GM12875 (cell line): ENCODE measurements around the gene SGIP1.

Source experiments
- H3K4me3 ChIP-seq: one replicate; pipeline ENCODE4 v1.5.1; 2011; ENCODE audit warnings: low read depth, low read length, control low read depth
- TF ChIP-seq, protein P1 (sequence below): IDR thresholded peaks from 2 replicates; pipeline ENCODE4 v1.5.1; 2011; ENCODE audit warnings: low read depth, mild to moderate bottlenecking, control low read depth, inconsistent platforms, low read length, moderate library complexity, borderline replicate concordance; ENCODE audit not compliant: insufficient read depth

SGIP1 gene

DNA sequence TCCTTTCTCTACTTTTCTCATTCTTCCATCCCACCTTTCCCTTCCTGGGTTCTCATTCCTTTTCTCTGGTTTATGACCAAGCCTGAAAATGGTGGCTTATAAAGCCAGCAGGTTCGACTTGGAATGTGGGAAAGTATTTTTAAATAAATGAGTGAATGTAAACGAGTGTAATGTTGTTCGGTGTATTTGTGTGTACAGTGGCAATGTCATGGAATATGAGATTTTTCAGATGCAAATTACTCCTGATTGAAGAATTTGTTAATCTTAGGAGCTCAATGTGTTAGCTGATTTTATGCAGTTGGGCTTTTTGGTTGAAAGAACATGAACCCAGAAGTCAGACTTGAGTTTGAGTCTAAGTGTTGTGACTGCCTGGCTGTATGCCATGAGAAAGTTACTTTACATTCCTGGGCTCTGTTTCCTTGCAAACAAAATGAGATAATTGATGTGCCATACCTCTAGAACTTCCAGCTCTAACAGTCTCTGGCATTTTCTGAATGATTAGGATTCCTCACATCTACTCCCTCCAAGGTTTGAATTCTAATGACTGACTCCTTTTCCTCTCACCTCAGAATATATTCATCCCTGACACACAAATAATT lies 6.6 kb downstream of the SGIP1 start:
- TF ChIP-seq, protein P1, sequence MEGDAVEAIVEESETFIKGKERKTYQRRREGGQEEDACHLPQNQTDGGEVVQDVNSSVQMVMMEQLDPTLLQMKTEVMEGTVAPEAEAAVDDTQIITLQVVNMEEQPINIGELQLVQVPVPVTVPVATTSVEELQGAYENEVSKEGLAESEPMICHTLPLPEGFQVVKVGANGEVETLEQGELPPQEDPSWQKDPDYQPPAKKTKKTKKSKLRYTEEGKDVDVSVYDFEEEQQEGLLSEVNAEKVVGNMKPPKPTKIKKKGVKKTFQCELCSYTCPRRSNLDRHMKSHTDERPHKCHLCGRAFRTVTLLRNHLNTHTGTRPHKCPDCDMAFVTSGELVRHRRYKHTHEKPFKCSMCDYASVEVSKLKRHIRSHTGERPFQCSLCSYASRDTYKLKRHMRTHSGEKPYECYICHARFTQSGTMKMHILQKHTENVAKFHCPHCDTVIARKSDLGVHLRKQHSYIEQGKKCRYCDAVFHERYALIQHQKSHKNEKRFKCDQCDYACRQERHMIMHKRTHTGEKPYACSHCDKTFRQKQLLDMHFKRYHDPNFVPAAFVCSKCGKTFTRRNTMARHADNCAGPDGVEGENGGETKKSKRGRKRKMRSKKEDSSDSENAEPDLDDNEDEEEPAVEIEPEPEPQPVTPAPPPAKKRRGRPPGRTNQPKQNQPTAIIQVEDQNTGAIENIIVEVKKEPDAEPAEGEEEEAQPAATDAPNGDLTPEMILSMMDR = no peak
- H3K4me3 ChIP-seq = no peak overlapping the region

DNA sequence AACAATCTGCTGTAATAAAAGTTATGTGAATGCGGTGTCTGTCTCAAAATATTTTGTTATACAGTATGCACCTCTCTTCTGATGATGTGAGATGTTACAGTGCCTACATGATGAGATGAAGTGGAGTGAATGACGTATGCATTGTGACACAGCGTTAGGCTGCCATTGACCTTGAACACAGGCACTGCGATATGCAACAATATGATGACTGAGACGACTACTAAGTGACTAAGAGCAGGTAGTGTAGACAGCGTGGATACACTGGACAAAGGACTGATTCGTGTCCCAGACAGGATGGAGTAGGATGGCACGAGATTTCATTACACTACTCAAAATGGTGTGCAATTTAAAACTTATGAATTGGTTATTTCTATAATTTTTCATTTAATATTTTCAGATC lies 8.4 kb downstream of the SGIP1 start:
- H3K4me3 ChIP-seq = no peak overlapping the region
- TF ChIP-seq, protein P1 = no peak

DNA sequence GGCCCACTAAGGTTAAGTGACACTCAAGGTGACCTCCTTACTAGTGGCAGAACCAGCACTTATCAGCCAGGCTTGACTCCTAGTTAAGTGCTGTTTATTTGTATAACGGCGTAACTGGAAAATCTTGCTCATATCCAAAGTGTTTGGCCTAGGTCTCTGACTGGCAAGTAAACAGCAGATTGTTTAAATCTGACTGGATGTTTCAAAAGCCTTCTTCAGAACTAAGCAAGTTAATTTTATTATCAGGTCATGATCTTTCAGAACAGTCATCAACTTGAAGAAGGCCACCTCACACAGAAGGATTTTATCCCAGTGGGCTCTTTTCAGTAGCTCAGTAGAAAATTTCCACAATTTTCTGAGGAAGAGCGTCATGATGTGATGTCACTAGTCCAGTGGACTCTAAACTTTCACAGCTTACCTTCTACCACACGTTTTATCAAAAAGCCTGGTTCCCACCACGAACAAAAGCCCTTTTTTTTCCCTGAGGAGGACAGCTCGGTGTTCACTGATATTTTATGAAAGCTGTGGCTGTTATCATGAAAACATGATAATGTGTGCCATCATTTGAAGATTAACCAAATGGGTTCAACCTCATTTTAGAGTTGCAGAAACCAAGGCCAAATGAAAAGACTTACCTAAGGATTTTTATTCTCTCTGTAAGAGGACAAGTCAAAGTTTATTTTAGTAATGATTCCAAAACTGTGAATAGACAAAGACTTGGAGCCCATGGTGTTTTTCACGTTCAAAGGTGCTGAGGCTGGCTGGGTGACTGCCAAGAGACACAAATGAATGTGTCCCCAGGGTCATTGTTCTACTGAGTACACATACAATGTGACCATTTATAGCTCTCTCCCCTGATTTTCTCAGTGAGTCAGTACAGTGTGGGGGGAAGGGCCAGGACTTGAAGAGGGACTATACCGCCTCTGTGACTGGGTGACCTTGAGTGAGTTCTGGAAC lies 9.1 kb downstream of the SGIP1 start:
- TF ChIP-seq, protein P1 = no peak
- H3K4me3 ChIP-seq = no peak overlapping the region

DNA sequence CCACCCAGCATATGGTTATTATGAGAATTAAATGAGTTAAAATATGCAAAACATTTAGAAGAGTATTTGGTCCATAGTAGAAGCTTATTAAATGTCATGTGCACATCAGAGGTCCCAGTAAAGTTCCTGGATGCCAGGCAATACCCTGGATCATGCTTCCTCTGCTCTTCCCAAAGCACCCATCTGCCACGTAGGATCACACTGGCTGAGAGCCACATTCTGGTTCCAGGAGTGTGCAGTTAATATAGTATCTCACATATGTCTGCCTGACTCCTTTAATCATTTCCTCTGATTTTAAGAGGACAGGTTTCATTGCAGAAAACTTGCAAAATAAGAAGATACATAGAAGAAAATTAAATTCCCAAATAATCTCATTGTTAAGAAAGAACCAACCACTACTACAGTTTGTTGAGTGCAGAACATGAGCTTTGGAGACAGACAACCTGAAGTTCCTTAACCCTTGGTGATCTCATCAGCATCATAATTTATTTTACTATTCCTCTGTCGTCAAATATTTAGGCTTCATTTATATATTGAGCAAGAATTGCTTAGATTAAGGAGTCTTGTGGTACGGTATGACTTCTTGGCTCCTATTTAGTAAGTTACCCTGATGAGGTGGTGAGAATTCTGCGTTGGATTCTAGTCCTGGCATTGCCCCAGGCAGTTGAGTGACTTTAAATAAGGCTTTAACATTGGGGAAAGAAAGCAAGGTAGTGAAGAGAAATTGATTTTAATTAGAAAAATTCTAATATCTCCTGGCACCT lies 12.3 kb downstream of the SGIP1 start:
- TF ChIP-seq, protein P1 = no peak
- H3K4me3 ChIP-seq = no peak overlapping the region

DNA sequence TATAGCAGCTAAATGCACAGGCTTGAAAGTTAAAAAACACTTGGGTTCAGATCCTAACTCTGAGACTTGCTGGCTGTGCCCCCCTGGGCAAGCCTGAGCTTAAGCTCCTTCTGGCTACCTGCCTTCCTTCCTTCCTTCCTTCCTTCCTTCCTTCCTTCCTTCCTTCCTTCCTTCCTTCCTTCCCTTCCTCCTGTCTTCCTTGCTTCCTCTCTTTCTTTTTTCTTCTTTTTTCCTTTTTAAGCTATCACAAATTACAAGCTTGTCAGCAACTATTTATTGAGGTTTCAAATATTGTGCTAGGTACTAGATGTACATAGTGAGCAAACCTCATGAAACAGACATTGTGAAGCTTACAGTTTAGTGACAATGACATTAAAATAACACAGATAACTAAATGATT lies 15.1 kb downstream of the SGIP1 start:
- no peak overlapping the region for H3K4me3 ChIP-seq
- TF ChIP-seq, protein P1 = no peak

DNA sequence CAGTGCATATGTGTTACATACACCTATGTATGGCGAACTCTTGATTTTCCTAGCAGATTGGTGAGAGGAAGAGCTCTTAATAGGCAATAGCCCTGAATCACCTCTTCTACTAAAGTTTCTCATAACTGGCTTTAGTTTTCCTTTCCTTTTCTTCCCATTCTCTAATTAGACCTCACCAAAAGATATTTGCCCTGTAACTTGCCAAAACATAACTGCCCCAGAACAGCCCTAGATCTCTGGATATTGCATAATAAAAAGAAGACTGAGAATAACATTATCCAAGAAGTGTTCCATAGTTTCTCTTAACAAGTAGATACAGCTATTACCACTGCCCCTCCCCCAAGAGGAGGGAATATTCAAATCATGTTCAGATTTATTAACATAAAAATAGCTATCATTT lies 16.3 kb downstream of the SGIP1 start:
- TF ChIP-seq, protein P1 = no peak
- H3K4me3 ChIP-seq = no peak overlapping the region
